Measurements from ENCODE around the gene CNGB1.

- TF ChIP-seq CTCF (IDR thresholded peaks at IDR 0.05) (no peak), EZH2 (IDR thresholded peaks at IDR 0.05) (no peak)
Measured at GRCh38 chr16:58009856-58010416, 39.0 kb upstream of the CNGB1 start.
